GM23338 (cell line): ENCODE measurements around the gene POFUT2. TPM values are rescaled to one million over a fixed set of nuclear protein-coding genes. Genes with fewer than 3 reads are reported as not detected.

Experiments used
- EZH2 ChIP-seq: fragments of 200-600 bp; sonication (generic); IDR thresholded peaks from one replicate; pipeline ENCODE4 v1.8.0; 2017; ENCODE audit warnings: antibody characterized with exemption, mild to moderate bottlenecking, low read depth; ENCODE audit not compliant: unreplicated experiment
- JUNB ChIP-seq: IDR thresholded peaks from one replicate; pipeline ENCODE4 v1.6.1; 2016; ENCODE audit warnings: antibody characterized with exemption; ENCODE audit not compliant: unreplicated experiment
- NANOG ChIP-seq: IDR thresholded peaks from 2 replicates; pipeline ENCODE4 v1.6.1; 2016; ENCODE audit warnings: antibody characterized with exemption, borderline replicate concordance
- ZNF114 ChIP-seq: fragments of 250-450 bp; sonication (Bioruptor Pico); IDR thresholded peaks from 2 replicates; pipeline ENCODE4 v1.5.0; 2020; ENCODE audit warnings: mild to moderate bottlenecking, moderate library complexity
- ZNF331 ChIP-seq: fragments of 250-450 bp; sonication (Bioruptor Pico); IDR thresholded peaks from 2 replicates; pipeline ENCODE4 v1.5.0; 2020; ENCODE audit warnings: low read depth, mild to moderate bottlenecking, moderate library complexity
- polyA plus RNA-seq: library from polyadenylated mRNA; unstranded; fragments of >200 nt; fragmentation: Nextera tagmentation; extraction: Ambion mirVana; gene quantifications from 2 replicates; pipeline ENCODE4 v1.2.1, GENCODE V29; 2016
- total RNA-seq: library from RNA; depleted of rRNA; stranded (reverse); fragments of >200 nt; shearing (Covaris generic); gene quantifications from 2 replicates; pipeline ENCODE4 v1.2.3, GENCODE V29; 2014
- TF ChIP-seq, protein P1 (sequence below): fragments of 250-450 bp; sonication (Bioruptor Pico); IDR thresholded peaks from 2 replicates; pipeline ENCODE4 v1.5.0; 2020; ENCODE audit warnings: mild to moderate bottlenecking, moderate library complexity
- TF ChIP-seq, protein P2 (sequence below), 2 experiments: fragments of 200-600 bp in 1 of 2; sonication (generic) in 1 of 2; conservative IDR thresholded peaks; 2 replicates each; pipeline versions ENCODE4 v1.5.1 to v1.6.1; 2016 to 2017; ENCODE audit warnings: antibody characterized with exemption in 2 of 2, low read depth in 2 of 2, mild to moderate bottlenecking in 2 of 2, moderate library complexity in 1 of 2

POFUT2 gene
- total and polyA plus RNA-seq, 2 experiments from 2014 or later: 12.1 to 34.5 TPM

DNA sequence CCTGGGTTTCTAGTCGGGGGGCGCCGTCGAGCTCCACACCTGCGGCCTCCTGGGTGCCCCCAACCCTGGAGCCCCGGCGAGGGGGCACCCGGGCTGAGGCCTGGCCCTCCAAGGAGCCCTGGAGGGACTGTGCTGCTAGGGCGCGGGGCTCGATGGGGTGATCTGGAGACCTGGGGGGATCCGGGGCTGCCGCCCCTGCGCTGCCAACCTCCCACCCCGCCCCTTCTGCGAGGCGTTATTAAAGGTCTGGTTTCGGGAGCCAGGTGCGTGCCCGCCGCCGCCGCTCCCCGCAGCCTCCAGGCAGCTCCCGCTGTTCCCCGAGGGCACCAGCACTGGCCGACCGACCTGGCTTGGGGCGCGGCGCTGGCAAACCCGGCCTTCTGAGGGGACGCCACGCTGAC, 746 bp upstream of the POFUT2 start (continued):
- TF ChIP-seq, protein P1, sequence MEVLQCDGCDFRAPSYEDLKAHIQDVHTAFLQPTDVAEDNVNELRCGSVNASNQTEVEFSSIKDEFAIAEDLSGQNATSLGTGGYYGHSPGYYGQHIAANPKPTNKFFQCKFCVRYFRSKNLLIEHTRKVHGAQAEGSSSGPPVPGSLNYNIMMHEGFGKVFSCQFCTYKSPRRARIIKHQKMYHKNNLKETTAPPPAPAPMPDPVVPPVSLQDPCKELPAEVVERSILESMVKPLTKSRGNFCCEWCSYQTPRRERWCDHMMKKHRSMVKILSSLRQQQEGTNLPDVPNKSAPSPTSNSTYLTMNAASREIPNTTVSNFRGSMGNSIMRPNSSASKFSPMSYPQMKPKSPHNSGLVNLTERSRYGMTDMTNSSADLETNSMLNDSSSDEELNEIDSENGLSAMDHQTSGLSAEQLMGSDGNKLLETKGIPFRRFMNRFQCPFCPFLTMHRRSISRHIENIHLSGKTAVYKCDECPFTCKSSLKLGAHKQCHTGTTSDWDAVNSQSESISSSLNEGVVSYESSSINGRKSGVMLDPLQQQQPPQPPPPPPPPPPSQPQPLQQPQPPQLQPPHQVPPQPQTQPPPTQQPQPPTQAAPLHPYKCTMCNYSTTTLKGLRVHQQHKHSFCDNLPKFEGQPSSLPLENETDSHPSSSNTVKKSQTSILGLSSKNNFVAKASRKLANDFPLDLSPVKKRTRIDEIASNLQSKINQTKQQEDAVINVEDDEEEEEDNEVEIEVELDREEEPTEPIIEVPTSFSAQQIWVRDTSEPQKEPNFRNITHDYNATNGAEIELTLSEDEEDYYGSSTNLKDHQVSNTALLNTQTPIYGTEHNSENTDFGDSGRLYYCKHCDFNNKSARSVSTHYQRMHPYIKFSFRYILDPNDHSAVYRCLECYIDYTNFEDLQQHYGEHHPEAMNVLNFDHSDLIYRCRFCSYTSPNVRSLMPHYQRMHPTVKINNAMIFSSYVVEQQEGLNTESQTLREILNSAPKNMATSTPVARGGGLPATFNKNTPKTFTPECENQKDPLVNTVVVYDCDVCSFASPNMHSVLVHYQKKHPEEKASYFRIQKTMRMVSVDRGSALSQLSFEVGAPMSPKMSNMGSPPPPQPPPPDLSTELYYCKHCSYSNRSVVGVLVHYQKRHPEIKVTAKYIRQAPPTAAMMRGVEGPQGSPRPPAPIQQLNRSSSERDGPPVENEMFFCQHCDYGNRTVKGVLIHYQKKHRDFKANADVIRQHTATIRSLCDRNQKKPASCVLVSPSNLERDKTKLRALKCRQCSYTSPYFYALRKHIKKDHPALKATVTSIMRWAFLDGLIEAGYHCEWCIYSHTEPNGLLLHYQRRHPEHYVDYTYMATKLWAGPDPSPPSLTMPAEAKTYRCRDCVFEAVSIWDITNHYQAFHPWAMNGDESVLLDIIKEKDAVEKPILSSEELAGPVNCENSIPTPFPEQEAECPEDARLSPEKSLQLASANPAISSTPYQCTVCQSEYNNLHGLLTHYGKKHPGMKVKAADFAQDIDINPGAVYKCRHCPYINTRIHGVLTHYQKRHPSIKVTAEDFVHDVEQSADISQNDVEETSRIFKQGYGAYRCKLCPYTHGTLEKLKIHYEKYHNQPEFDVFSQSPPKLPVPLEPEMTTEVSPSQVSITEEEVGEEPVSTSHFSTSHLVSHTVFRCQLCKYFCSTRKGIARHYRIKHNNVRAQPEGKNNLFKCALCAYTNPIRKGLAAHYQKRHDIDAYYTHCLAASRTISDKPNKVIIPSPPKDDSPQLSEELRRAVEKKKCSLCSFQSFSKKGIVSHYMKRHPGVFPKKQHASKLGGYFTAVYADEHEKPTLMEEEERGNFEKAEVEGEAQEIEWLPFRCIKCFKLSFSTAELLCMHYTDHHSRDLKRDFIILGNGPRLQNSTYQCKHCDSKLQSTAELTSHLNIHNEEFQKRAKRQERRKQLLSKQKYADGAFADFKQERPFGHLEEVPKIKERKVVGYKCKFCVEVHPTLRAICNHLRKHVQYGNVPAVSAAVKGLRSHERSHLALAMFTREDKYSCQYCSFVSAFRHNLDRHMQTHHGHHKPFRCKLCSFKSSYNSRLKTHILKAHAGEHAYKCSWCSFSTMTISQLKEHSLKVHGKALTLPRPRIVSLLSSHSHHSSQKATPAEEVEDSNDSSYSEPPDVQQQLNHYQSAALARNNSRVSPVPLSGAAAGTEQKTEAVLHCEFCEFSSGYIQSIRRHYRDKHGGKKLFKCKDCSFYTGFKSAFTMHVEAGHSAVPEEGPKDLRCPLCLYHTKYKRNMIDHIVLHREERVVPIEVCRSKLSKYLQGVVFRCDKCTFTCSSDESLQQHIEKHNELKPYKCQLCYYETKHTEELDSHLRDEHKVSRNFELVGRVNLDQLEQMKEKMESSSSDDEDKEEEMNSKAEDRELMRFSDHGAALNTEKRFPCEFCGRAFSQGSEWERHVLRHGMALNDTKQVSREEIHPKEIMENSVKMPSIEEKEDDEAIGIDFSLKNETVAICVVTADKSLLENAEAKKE (CRISPR knock-in tag): no peak
- no peak for TF ChIP-seq ZNF114
- no peak for TF ChIP-seq JUNB
- no peak for TF ChIP-seq NANOG
- TF ChIP-seq ZNF331 (CRISPR knock-in tag): no peak
- TF ChIP-seq, protein P2, sequence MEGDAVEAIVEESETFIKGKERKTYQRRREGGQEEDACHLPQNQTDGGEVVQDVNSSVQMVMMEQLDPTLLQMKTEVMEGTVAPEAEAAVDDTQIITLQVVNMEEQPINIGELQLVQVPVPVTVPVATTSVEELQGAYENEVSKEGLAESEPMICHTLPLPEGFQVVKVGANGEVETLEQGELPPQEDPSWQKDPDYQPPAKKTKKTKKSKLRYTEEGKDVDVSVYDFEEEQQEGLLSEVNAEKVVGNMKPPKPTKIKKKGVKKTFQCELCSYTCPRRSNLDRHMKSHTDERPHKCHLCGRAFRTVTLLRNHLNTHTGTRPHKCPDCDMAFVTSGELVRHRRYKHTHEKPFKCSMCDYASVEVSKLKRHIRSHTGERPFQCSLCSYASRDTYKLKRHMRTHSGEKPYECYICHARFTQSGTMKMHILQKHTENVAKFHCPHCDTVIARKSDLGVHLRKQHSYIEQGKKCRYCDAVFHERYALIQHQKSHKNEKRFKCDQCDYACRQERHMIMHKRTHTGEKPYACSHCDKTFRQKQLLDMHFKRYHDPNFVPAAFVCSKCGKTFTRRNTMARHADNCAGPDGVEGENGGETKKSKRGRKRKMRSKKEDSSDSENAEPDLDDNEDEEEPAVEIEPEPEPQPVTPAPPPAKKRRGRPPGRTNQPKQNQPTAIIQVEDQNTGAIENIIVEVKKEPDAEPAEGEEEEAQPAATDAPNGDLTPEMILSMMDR (conservative IDR thresholded peaks at IDR 0.05; ENCODE audit: low read depth in 2 of 2): no peak
- no peak for TF ChIP-seq EZH2
